Activated CD8-positive, alpha-beta T cell treated with anti-CD3 and anti-CD28 coated beads, Interleukin-2, amount 10 ng/mL, durations not matched to agents 7 days and 5 days (primary cell): Measurements from ENCODE around the gene ANK2. TPM values are rescaled to one million over a fixed set of nuclear protein-coding genes. Genes with fewer than 3 reads are reported as not detected.

Experiments used
- ATAC-seq: fragments of 150-1000 bp; cut with Tn5 transposase; one replicate; pipeline ENCODE4 v1.10.0; 2021; ENCODE audit warnings: moderate library complexity
- CTCF ChIA-PET: fragments of 350-600 bp; sonication (Branson Sonifier 250); formaldehyde crosslinking; loops from one replicate; lab custom pipeline; 2021; ENCODE audit warnings: antibody characterized with exemption; lab: Charles Lee
- POLR2A ChIA-PET: fragments of 350-600 bp; sonication (Branson Sonifier 250); formaldehyde crosslinking; loops from one replicate; lab custom pipeline; 2021; ENCODE audit warnings: antibody characterized with exemption; lab: Charles Lee
- DNase-seq: peaks from one replicate; pipeline ENCODE4 v3.0.0-alpha.2; 2020
- H3K27ac Mint-ChIP-seq: one replicate; pipeline ENCODE4 v1.8.0; 2021; ENCODE audit warnings: mild to moderate bottlenecking, mixed read lengths
- H3K27me3 Mint-ChIP-seq: one replicate; pipeline ENCODE4 v1.8.0; 2021; ENCODE audit warnings: low read depth, mixed read lengths
- H3K36me3 Mint-ChIP-seq: one replicate; pipeline ENCODE4 v1.8.0; 2021; ENCODE audit warnings: low read depth, mixed read lengths
- H3K4me1 Mint-ChIP-seq: one replicate; pipeline ENCODE4 v1.8.0; 2021; ENCODE audit warnings: low read depth, mixed read lengths
- H3K4me3 Mint-ChIP-seq: one replicate; pipeline ENCODE4 v1.8.0; 2021; ENCODE audit warnings: mild to moderate bottlenecking, mixed read lengths
- H3K9me3 Mint-ChIP-seq: one replicate; pipeline ENCODE4 v1.8.0; 2022; ENCODE audit warnings: mixed read lengths; ENCODE audit not compliant: insufficient read depth
- total RNA-seq, 2 experiments: library from RNA; stranded (reverse); gene quantifications; one replicate each; pipeline ENCODE4 v1.2.3, GENCODE V29; 2021

ANK2 gene
- total RNA-seq, 2 experiments from 2014 or later, result 0.47 to 1.5 TPM

DNA sequence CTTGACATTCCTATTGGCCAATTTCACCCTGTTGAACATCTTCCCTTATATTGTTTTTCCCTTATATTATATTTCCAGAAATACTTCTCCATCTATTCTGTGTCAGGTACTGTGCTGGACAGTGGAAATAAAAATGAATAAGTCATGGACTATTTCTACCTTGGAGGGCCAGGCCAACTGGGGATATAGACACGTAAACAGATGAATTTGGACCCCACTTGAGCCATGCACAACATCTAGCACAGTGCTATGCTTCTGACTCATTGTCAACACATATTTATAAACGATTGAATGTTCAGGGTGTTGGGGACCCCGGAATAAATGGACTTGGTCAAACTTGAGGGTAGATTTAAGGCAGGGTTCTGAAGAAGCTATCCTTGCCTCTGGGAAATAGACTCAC is 111.1 kb downstream of the ANK2 start:
- H3K36me3 Mint-ChIP-seq, result no peaks in the 10 kb centered on the region
- DNase-seq (no peak), ATAC-seq (no peak)
- H3K4me1 Mint-ChIP-seq, result no peaks in the 10 kb centered on the region
- no peaks in the 10 kb centered on the region for H3K27me3 Mint-ChIP-seq
- no peak overlapping the region for H3K4me3 Mint-ChIP-seq
- H3K9me3 Mint-ChIP-seq, result no peaks in the 10 kb centered on the region
- CTCF ChIA-PET, result no interaction called here
- POLR2A ChIA-PET, result no interaction called here
- H3K27ac Mint-ChIP-seq, result no peak overlapping the region

GRCh38 chr4:113162089-113162488 is 112.6 kb downstream of the ANK2 start:
- ATAC-seq, result no peak
- H3K36me3 Mint-ChIP-seq, result no peaks in the 10 kb centered on the region
- no peaks in the 10 kb centered on the region for H3K27me3 Mint-ChIP-seq
- ChIA-PET CTCF (no interaction called here), POLR2A (no interaction called here)
- H3K27ac Mint-ChIP-seq, result no peak overlapping the region
- no peak for DNase-seq
- H3K4me3 Mint-ChIP-seq, result no peak overlapping the region
- no peaks in the 10 kb centered on the region for H3K4me1 Mint-ChIP-seq
- H3K9me3 Mint-ChIP-seq, result no peaks in the 10 kb centered on the region

DNA sequence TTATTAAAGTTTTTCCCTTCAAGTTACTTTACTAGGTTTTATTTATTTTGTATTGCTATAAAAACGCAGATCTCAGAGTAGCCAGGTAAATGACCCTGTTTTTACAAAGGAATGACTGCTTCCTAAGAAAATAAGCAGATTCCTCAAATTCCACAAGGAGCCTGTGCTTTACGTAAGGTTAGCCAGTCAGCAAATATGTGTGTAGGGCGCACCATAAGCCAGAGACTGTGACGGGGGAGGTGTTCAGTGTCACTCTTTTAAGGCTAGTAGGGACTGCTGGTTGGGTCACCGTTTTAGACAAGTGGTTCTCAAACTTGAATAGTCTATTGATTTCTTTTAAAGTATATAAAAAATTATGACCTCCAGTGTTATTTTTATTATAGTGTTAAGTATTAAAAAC is 119.9 kb downstream of the ANK2 start:
- DNase-seq (no peak), ATAC-seq (no peak)
- H3K4me3 Mint-ChIP-seq, result no peak overlapping the region
- H3K36me3 Mint-ChIP-seq, result no peaks in the 10 kb centered on the region
- H3K27ac Mint-ChIP-seq, result no peak overlapping the region
- H3K27me3 Mint-ChIP-seq, result no peaks in the 10 kb centered on the region
- H3K9me3 Mint-ChIP-seq, result no peaks in the 10 kb centered on the region
- POLR2A ChIA-PET, result no interaction called here
- CTCF ChIA-PET, result no interaction called here
- H3K4me1 Mint-ChIP-seq, result no peaks in the 10 kb centered on the region

- ChIA-PET POLR2A (no interaction called here), CTCF (no interaction called here)
- DNase-seq (no peak), ATAC-seq (no peak)
- Mint-ChIP-seq H3K9me3 (no peaks in the 10 kb centered on the region), H3K4me3 (no peak overlapping the region), H3K27me3 (no peaks in the 10 kb centered on the region), H3K36me3 (no peaks in the 10 kb centered on the region), H3K27ac (no peak overlapping the region), H3K4me1 (no peaks in the 10 kb centered on the region)
Observed at GRCh38 chr4:113170115-113170804, 120.8 kb downstream of the ANK2 start.

DNA sequence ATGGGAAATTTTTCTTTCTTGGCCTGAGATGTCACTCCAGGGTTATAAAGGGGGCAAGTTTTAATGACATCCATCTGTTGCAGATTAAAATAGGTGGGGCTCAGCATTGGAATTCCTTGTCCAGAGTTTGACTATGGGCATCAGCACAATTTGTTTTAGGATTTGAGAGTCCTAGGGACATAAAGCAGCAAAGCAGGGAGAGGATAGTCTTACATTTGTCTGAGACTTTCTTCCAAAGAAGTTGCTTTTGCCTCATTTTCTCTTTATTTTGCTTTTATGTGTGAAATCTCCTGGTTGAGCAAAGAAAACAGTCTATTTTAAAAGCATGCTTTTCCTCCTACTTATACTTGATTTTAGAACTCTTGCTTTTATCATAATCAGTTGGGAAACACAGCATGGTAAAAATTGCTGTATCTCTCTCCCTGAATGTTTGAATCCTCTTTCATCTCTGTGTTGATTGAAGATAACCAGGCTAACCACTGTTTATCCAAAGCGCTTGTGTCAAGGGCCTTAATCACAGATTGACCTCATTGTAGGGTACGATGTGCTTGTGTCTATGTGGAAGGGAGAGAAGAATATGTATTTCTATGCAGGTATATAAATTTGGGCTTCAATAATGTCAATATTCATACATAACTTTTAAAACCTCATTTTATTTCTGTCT is 121.5 kb downstream of the ANK2 start:
- H3K27me3 Mint-ChIP-seq, result no peaks in the 10 kb centered on the region
- DNase-seq (no peak), ATAC-seq (no peak)
- POLR2A ChIA-PET, result no interaction called here
- H3K4me1 Mint-ChIP-seq, result no peaks in the 10 kb centered on the region
- no peak overlapping the region for H3K4me3 Mint-ChIP-seq
- H3K27ac Mint-ChIP-seq, result no peak overlapping the region
- H3K9me3 Mint-ChIP-seq, result no peaks in the 10 kb centered on the region
- no peaks in the 10 kb centered on the region for H3K36me3 Mint-ChIP-seq
- CTCF ChIA-PET, result no interaction called here

DNA sequence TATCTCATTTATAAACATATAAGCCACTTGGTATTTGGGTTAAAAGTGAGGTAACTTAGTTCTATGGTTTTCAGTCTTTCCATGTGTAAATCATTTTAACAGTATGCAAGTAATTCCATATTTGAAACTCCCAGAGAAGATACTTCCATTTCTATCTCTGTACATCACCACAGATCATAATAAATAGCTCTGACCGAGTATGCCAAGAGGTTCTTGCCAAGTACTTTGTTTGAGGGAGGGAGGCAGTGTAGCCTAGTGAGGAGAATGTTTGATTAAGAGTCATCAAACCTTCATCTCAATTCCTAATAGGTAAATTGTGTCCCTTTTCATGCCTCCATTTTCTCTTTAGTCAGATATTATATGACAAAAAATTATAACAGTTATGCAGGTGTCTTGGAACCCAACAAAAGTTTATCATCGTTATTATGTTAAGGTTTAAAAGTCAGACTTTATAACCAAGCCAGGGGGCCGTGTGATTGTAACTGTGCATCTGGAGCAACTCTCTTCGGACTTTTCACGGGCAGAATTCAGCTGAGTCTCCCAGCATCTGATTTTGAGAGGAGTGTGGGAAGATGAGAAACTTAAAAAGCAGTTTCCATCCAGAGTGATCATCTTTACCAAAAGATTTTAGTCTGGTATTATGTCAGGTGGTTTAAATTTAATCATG is 123.8 kb downstream of the ANK2 start:
- CTCF ChIA-PET, result no interaction called here

DNA sequence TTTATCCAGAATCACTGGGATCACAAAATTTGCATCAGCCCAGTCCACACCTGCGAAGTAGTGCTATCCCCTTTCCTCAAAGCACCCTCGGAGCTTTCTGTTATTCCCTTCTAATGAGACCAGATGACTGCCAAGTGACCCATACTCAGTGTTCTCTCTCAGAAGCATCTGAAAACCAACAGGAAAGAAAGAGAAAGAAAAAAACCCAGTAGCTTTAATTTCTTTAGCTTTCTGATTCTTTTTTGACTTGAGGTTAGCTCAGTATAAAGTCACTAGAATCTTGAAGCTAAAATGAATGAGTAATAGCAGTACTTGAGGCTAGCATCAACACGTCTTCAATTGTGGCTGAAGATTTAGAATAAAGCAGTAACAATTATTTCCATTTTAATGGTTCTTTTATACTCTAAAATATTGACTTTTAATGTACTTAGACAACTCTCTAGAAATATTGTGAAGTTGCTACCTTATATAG is 124.4 kb downstream of the ANK2 start:
- H3K9me3 Mint-ChIP-seq, result no peaks in the 10 kb centered on the region
- H3K4me1 Mint-ChIP-seq, result no peaks in the 10 kb centered on the region
- no peak overlapping the region for H3K4me3 Mint-ChIP-seq
- DNase-seq (no peak), ATAC-seq (no peak)
- CTCF ChIA-PET, result no interaction called here
- no peaks in the 10 kb centered on the region for H3K36me3 Mint-ChIP-seq
- H3K27ac Mint-ChIP-seq, result no peak overlapping the region
- POLR2A ChIA-PET, result no interaction called here
- H3K27me3 Mint-ChIP-seq, result no peaks in the 10 kb centered on the region

More for the DNA sequence above, 123.8 kb downstream of the ANK2 start:
- Mint-ChIP-seq H3K4me1 (no peaks in the 10 kb centered on the region), H3K27ac (no peak overlapping the region), H3K4me3 (no peak overlapping the region), H3K36me3 (no peaks in the 10 kb centered on the region), H3K9me3 (no peaks in the 10 kb centered on the region), H3K27me3 (no peaks in the 10 kb centered on the region)
- DNase-seq (no peak), ATAC-seq (no peak)
- POLR2A ChIA-PET, result interaction anchor here (0.7 kb wide), 1 partner anchor 26 kb away, joined by 3 read pairs; no protein-coding TSS in a partner anchor

GRCh38 chr4:113179091-113179490 is 129.6 kb downstream of the ANK2 start:
- DNase-seq, result no peak

GRCh38 chr4:113179996-113180395 is 130.5 kb downstream of the ANK2 start:
- Mint-ChIP-seq H3K27ac (no peak overlapping the region), H3K9me3 (no peaks in the 10 kb centered on the region), H3K4me3 (no peak overlapping the region), H3K27me3 (no peaks in the 10 kb centered on the region), H3K4me1 (no peaks in the 10 kb centered on the region), H3K36me3 (no peaks in the 10 kb centered on the region)
- no peak for ATAC-seq
- ChIA-PET CTCF (no interaction called here), POLR2A (no interaction called here)
- DNase-seq, result no peak

More at GRCh38 chr4:113179091-113179490, 129.6 kb downstream of the ANK2 start:
- no peak overlapping the region for H3K27ac Mint-ChIP-seq
- no peaks in the 10 kb centered on the region for H3K4me1 Mint-ChIP-seq
- H3K9me3 Mint-ChIP-seq, result no peaks in the 10 kb centered on the region
- no peak overlapping the region for H3K4me3 Mint-ChIP-seq
- H3K36me3 Mint-ChIP-seq, result no peaks in the 10 kb centered on the region
- ChIA-PET CTCF (no interaction called here), POLR2A (no interaction called here)
- H3K27me3 Mint-ChIP-seq, result no peaks in the 10 kb centered on the region
- ATAC-seq, result no peak

DNA sequence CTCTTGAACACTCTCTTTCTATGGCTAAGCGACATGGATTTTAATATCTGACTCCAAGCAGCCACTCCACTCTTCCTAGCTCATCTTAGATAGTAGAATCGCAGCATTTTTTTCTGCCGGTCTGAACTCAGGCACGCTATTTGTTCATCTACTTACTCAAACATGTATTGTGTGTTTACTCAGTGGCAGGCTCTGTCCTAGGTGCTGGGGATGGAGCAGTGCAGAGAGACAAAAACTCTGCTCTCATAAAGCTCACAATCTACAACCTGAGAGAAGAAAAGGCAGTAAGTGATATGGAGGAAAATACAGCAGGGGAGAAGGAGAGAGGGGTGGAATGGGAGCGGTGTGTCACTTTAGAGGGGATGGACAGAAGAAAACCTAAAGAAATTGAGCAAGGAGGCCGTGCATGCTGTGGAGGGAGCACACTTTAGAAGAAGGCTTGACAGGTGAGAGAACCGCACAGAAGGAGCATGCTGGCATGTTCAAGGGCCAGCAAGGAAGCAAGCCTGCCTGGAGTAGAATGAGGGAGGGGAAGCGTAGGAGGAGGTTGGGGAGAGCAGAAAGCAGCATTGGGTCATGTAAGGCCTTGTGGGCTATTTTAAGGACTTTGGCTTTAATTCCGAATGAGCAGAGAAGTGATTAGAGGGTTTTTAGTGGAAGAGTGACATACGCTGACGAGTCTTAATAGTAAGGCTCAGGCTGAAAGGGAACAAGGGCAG is 132.0 kb downstream of the ANK2 start:
- H3K27me3 Mint-ChIP-seq, result no peaks in the 10 kb centered on the region
- H3K27ac Mint-ChIP-seq, result no peak overlapping the region
- H3K4me3 Mint-ChIP-seq, result no peak overlapping the region
- ChIA-PET CTCF (no interaction called here), POLR2A (no interaction called here)
- no peaks in the 10 kb centered on the region for H3K36me3 Mint-ChIP-seq
- H3K9me3 Mint-ChIP-seq, result no peaks in the 10 kb centered on the region
- no peaks in the 10 kb centered on the region for H3K4me1 Mint-ChIP-seq
- no peak for ATAC-seq
- no peak for DNase-seq

DNA sequence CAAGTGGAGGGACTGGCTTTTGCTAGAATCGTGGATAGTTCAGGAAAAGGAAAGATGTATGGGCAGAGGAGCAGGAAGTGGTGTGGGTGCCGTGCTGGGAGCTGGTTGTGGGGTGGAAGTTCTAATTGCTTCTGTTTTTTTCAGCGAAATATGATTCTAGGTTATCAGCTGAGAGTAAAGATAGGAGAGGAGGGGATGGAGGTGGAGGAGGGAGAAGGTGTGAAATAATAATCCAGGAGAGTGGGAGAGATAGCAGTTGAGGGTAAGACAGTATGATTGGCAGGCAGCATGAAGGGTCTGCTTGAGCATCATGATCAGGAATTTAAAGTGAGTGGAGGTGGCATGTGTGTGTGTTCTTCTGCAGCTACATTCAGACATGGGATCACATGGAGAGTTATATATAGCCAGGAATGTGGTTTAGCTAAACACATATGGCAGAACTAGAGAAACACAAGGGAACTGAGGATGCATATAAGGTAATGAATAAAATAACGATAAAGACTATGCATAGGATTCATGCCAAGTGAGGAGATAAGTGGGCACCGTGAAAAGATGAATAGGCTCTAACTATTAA is 133.7 kb downstream of the ANK2 start:
- ChIA-PET CTCF (no interaction called here), POLR2A (no interaction called here)
- DNase-seq (no peak), ATAC-seq (no peak)
- H3K36me3 Mint-ChIP-seq, result no peaks in the 10 kb centered on the region
- H3K9me3 Mint-ChIP-seq, result no peaks in the 10 kb centered on the region
- no peaks in the 10 kb centered on the region for H3K27me3 Mint-ChIP-seq
- H3K27ac Mint-ChIP-seq, result no peak overlapping the region
- H3K4me3 Mint-ChIP-seq, result no peak overlapping the region
- H3K4me1 Mint-ChIP-seq, result no peaks in the 10 kb centered on the region
